ENCODE results near the gene MAB21L2. TPM values are rescaled to one million over a fixed set of nuclear protein-coding genes. Genes with fewer than 3 reads are reported as not detected.

Gene MAB21L2
- total and polyA plus RNA-seq, 10 of the 15 experiments (the other 5 are each of a cell fraction or from before 2014, with no cell fraction given) = 0.11 to 0.25 TPM; not detected in 8

- FAIRE-seq (no peak), ATAC-seq (no peak), DNase-seq (ENCODE audit: low read depth, low spot score) (no peak)
- CTCF ChIA-PET = no interaction called here
- 100% methylated on average over 1 of the region's 1 CpG for WGBS (ENCODE audit: insufficient coverage, insufficient replicate concordance, low lambda C conversion rate, missing lambda C conversion rate)
- Histone ChIP-seq H3K4me1 (ENCODE audit: control insufficient read depth, insufficient read depth, low read length) (no peaks in the 10 kb centered on the region), H3K4me3 (no peak overlapping the region), H3K79me2 (ENCODE audit: control insufficient read depth, insufficient read depth, low read length) (no peaks in the 10 kb centered on the region), H3K27ac (ENCODE audit: control insufficient read depth, insufficient read depth) (no peak overlapping the region), H2AFZ (ENCODE audit: control insufficient read depth, low read depth, low read length) (no peak overlapping the region), H3K27me3 (replicated peaks in 1 of 2; ENCODE audit: control insufficient read depth in 2 of 2, insufficient read depth in 2 of 2, low read length in 1 of 2) (no peaks in the 10 kb centered on the region), H3K4me2 (ENCODE audit: control insufficient read depth, insufficient read depth) (no peak overlapping the region), H3K9ac (ENCODE audit: control insufficient read depth, insufficient read depth, low read length) (no peak overlapping the region), H3K36me3 (ENCODE audit: control insufficient read depth in 2 of 2, insufficient read depth in 2 of 2, low read length in 1 of 2) (peaks cover 7 to 27% of the 10 kb centered on the region in 2 experiments), H4K20me1 (ENCODE audit: control insufficient read depth, insufficient read depth) (no peaks in the 10 kb centered on the region), H3K9me3 (replicated peaks; ENCODE audit: control insufficient read depth, insufficient read depth, low read length) (peaks cover 17% of the 10 kb centered on the region; the same call in 2 of the 3 replicates)
- SMC1A ChIA-PET (ENCODE audit: uncharacterized antibody, unreplicated experiment) = interaction anchor here (2.1 kb wide), 1 partner anchor 11 kb away, joined by 7 read pairs; no protein-coding TSS in a partner anchor
- intact Hi-C loops (cut with micrococcal nuclease; ENCODE audit: unreplicated experiment) (no loop called here), in situ Hi-C loops (cut with MboI) (no loop called here)
- RAD21 ChIA-PET (ENCODE audit: unreplicated experiment) = no interaction called here
- TF ChIP-seq WRNIP1 (IDR thresholded peaks at IDR 0.05; ENCODE audit: borderline replicate concordance, low read depth, low read length) (no peak), E2F4 (IDR thresholded peaks at IDR 0.05; ENCODE audit: low read depth, low read length) (no peak), CEBPB (IDR thresholded peaks at IDR 0.05; ENCODE audit: borderline replicate concordance in 1 of 2, low read depth in 2 of 2, low read length in 2 of 2) (no peak)
- POLR2A ChIA-PET = no interaction called here
- BruUV-seq (replicated peaks) = no TSS peak
These were observed 3.7 kb downstream of the MAB21L2 start for GRCh38 chr4:150585611-150586010.

- Histone ChIP-seq H3K4me3 (no peak overlapping the region), H3K27ac (ENCODE audit: control insufficient read depth, insufficient read depth) (no peak overlapping the region), H3K9me3 (replicated peaks; ENCODE audit: control insufficient read depth, insufficient read depth, low read length) (peaks cover 17% of the 10 kb centered on the region; the same call in 2 of the 3 replicates), H2AFZ (ENCODE audit: control insufficient read depth, low read depth, low read length) (no peak overlapping the region), H3K4me2 (ENCODE audit: control insufficient read depth, insufficient read depth) (no peak overlapping the region), H3K4me1 (ENCODE audit: control insufficient read depth, insufficient read depth, low read length) (no peaks in the 10 kb centered on the region), H3K9ac (ENCODE audit: control insufficient read depth, insufficient read depth, low read length) (no peak overlapping the region), H3K27me3 (replicated peaks in 1 of 2; ENCODE audit: control insufficient read depth in 2 of 2, insufficient read depth in 2 of 2, low read length in 1 of 2) (no peaks in the 10 kb centered on the region), H4K20me1 (ENCODE audit: control insufficient read depth, insufficient read depth) (no peaks in the 10 kb centered on the region), H3K36me3 (ENCODE audit: control insufficient read depth in 2 of 2, insufficient read depth in 2 of 2, low read length in 1 of 2) (peaks cover 7 to 27% of the 10 kb centered on the region in 2 experiments), H3K79me2 (ENCODE audit: control insufficient read depth, insufficient read depth, low read length) (no peaks in the 10 kb centered on the region)
- no peak for DNase-seq (ENCODE audit: low read depth, low spot score)
- SMC1A ChIA-PET (ENCODE audit: uncharacterized antibody, unreplicated experiment) = interaction anchor here (1.1 kb wide), 1 partner anchor 15 kb away, joined by 4 read pairs; no protein-coding TSS in a partner anchor
- RAD21 ChIA-PET (ENCODE audit: unreplicated experiment) = no interaction called here
- CTCF ChIA-PET = no interaction called here
- no TSS peak for BruUV-seq (replicated peaks)
- intact Hi-C loops (cut with micrococcal nuclease; ENCODE audit: unreplicated experiment) = no loop called here
- in situ Hi-C loops (cut with MboI) = no loop called here
- FAIRE-seq = no peak
- TF ChIP-seq BMI1 (IDR thresholded peaks at IDR 0.05; ENCODE audit: borderline replicate concordance) (no peak), SMAD5 (IDR thresholded peaks at IDR 0.05; ENCODE audit: low read depth) (no peak), USF2 (IDR thresholded peaks at IDR 0.05; ENCODE audit: borderline replicate concordance, low read depth, low read length) (no peak), RAD21 (IDR thresholded peaks at IDR 0.05; ENCODE audit: insufficient read depth, low read depth, low read length) (no peak), POLR2A (IDR thresholded peaks at IDR 0.05; ENCODE audit: low read depth, low read length) (no peak), NFIC (IDR thresholded peaks at IDR 0.05; ENCODE audit: low read depth, low read length) (no peak), NR2C1 (IDR thresholded peaks at IDR 0.05) (no peak), DPF2 (IDR thresholded peaks at IDR 0.05) (no peak), MTA3 (IDR thresholded peaks at IDR 0.05; ENCODE audit: borderline replicate concordance, low read length) (no peak), BHLHE40 (IDR thresholded peaks at IDR 0.05; ENCODE audit: borderline replicate concordance in 1 of 2, low read depth in 2 of 2, low read length in 1 of 2) (no peak)
- TF ChIP-seq, protein P1, sequence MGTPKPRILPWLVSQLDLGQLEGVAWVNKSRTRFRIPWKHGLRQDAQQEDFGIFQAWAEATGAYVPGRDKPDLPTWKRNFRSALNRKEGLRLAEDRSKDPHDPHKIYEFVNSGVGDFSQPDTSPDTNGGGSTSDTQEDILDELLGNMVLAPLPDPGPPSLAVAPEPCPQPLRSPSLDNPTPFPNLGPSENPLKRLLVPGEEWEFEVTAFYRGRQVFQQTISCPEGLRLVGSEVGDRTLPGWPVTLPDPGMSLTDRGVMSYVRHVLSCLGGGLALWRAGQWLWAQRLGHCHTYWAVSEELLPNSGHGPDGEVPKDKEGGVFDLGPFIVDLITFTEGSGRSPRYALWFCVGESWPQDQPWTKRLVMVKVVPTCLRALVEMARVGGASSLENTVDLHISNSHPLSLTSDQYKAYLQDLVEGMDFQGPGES (IDR thresholded peaks at IDR 0.05) = no peak
- ATAC-seq = no peak
- POLR2A ChIA-PET = no interaction called here
These were observed 4.3 kb downstream of the MAB21L2 start for GRCh38 chr4:150586162-150586810.

Data from GM12878 (cell line).